K562 (cell line): ENCODE data around the gene TSEN34. TPM values are rescaled to one million over a fixed set of nuclear protein-coding genes. Genes with fewer than 3 reads are reported as not detected.
"Not testable (repeated sequence)": the region's sequence is repeated elsewhere in the genome, so short reads cannot be mapped to it uniquely, and the experiment has no call there.

Experiments used
- ATAC-seq: fragments of 200-7000 bp; cut with Tn5 transposase; 3 replicates; pipeline ENCODE4 v1.9.1; 2020; ENCODE audit warnings: moderate library complexity
- BruUV-seq: library from RNA; stranded (reverse); fragments of 400-500 nt; replicated peaks from 2 replicates; lab custom pipeline; 2021; lab: Mats Ljungman, UMichigan
- CTCF ChIA-PET: fragments of 300-600 bp; formaldehyde crosslinking; extraction: SDS; loops from one replicate; lab custom pipeline; 2021; ENCODE audit warnings: low intra/inter-chr PET ratio; lab: Yijun Ruan, JAX
- POLR2A ChIA-PET: fragments of 300-600, 350-650 bp; sonication (Branson Sonifier 250); formaldehyde crosslinking; extraction: SDS; loops from one replicate; lab custom pipeline; 2021; ENCODE audit warnings: antibody characterized with exemption, inconsistent platforms; lab: Yijun Ruan, JAX
- DNase-seq, 4 experiments: peaks; one replicate each; pipeline versions ENCODE4 v3.0.0 to v3.0.0-alpha.2; 2011 to 2018; ENCODE audit warnings: low spot score in 3 of 4, mixed read lengths in 3 of 4; ENCODE audit errors: extremely low read depth in 1 of 4
- FAIRE-seq: peaks from 2 replicates; lab custom pipeline; 2011; peaks lifted over from hg19 to GRCh38; lab: Jason Lieb, UNC
- H2AFZ ChIP-seq: 2 replicates; pipeline ENCODE4 v1.6.0; 2011; ENCODE audit warnings: low read depth, low read length, control low read depth, inconsistent platforms
- H3K27ac ChIP-seq: fragments of 200-600 bp; 3 replicates; pipeline ENCODE4 v1.8.0; 2011; ENCODE audit warnings: low read depth, mild to moderate bottlenecking, control low read depth, inconsistent platforms, low read length, moderate library complexity, mixed read lengths; ENCODE audit errors: extremely low read depth
- H3K27me3 ChIP-seq, 2 experiments: fragments of 300-600 bp in 1 of 2; 2 replicates in 1 of 2; 3 replicates in 1 of 2; pipeline versions ENCODE4 v1.6.0 to v1.8.0; 2011; ENCODE audit warnings: inconsistent platforms in 2 of 2, low read length in 2 of 2, mild to moderate bottlenecking in 1 of 2, mixed read lengths in 1 of 2, moderate library complexity in 1 of 2; ENCODE audit not compliant: control insufficient read depth in 2 of 2, insufficient read depth in 2 of 2
- H3K36me3 ChIP-seq: fragments of 300-600 bp; 3 replicates; pipeline ENCODE4 v1.8.0; 2011; ENCODE audit warnings: mild to moderate bottlenecking, low read length, inconsistent platforms; ENCODE audit not compliant: control insufficient read depth, insufficient read depth
- H3K4me1 ChIP-seq, 2 experiments: fragments of 200-600 bp in 1 of 2; replicated peaks in 1 of 2; 2 replicates in 1 of 2; 3 replicates in 1 of 2; pipeline versions ENCODE4 v1.5.1 to v1.8.0; 2011; ENCODE audit warnings: inconsistent platforms in 2 of 2, low read length in 2 of 2, mild to moderate bottlenecking in 1 of 2, mixed read lengths in 1 of 2, moderate library complexity in 1 of 2; ENCODE audit not compliant: control insufficient read depth in 2 of 2, insufficient read depth in 2 of 2
- H3K4me2 ChIP-seq: 2 replicates; pipeline ENCODE4 v1.6.1; 2011; ENCODE audit warnings: low read length, control low read depth, inconsistent platforms, mixed read lengths; ENCODE audit not compliant: insufficient read depth
- H3K4me3 ChIP-seq: fragments of 200-600 bp; sonication (generic), shearing (Covaris generic); 2 replicates; pipeline ENCODE4 v1.5.1; 2016; ENCODE audit warnings: control low read depth, inconsistent platforms
- H3K79me2 ChIP-seq: fragments of 200-600 bp; 3 replicates; pipeline ENCODE4 v1.8.0; 2011; ENCODE audit warnings: low read length, inconsistent platforms; ENCODE audit not compliant: control insufficient read depth, insufficient read depth
- H3K9ac ChIP-seq, 2 experiments: 2 replicates each; pipeline versions ENCODE4 v1.6.0 to v1.6.1; 2011; ENCODE audit warnings: low read depth in 2 of 2, low read length in 2 of 2, control low read depth in 1 of 2, inconsistent platforms in 1 of 2, mild to moderate bottlenecking in 1 of 2, mixed read lengths in 1 of 2; ENCODE audit not compliant: insufficient read depth in 1 of 2
- H3K9me1 ChIP-seq: one replicate; pipeline ENCODE4 v1.6.0; 2011; ENCODE audit warnings: inconsistent platforms, mild to moderate bottlenecking, low read length, moderate library complexity; ENCODE audit not compliant: control insufficient read depth, insufficient read depth
- H3K9me3 ChIP-seq: replicated peaks from 2 replicates; pipeline ENCODE4 v1.5.1; 2011; ENCODE audit warnings: low read depth, low read length, inconsistent platforms; ENCODE audit not compliant: control insufficient read depth, insufficient read depth
- H4K20me1 ChIP-seq: replicated peaks from 2 replicates; pipeline ENCODE4 v1.6.1; 2011; ENCODE audit warnings: low read length, inconsistent platforms, mixed read lengths; ENCODE audit not compliant: control insufficient read depth, insufficient read depth
- CTCF ChIP-seq, 3 experiments: IDR thresholded peaks in 2 of 3; conservative IDR thresholded peaks in 1 of 3; 2 replicates each; pipeline ENCODE4 v1.5.1; 2011 to 2012; ENCODE audit warnings: low read length in 3 of 3, mild to moderate bottlenecking in 3 of 3, control low read depth in 2 of 3, improper control_type of control experiment in 1 of 3, inconsistent platforms in 1 of 3, low read depth in 1 of 3, mixed read lengths in 1 of 3, moderate library complexity in 1 of 3; ENCODE audit not compliant: insufficient read depth in 2 of 3
- E4F1 ChIP-seq: fragments of 250-450 bp; sonication (Bioruptor Pico); IDR thresholded peaks from 2 replicates; pipeline ENCODE4 v1.5.0; 2021; ENCODE audit warnings: mild to moderate bottlenecking, borderline replicate concordance
- JUNB ChIP-seq: fragments of 450-650 bp; formaldehyde crosslinking; conservative IDR thresholded peaks from 2 replicates; pipeline ENCODE4 v1.4.0; 2020; ENCODE audit warnings: mild to moderate bottlenecking
- POLR2G ChIP-seq: fragments of 200-400 bp; formaldehyde crosslinking; IDR thresholded peaks from 2 replicates; pipeline ENCODE4 v1.6.1; 2017; ENCODE audit warnings: low read depth, mild to moderate bottlenecking, antibody characterized with exemption, low read length, moderate library complexity
- RBFOX2 ChIP-seq: fragments of 200-400 bp; formaldehyde crosslinking; IDR thresholded peaks from 2 replicates; pipeline ENCODE4 v1.6.1; 2017; ENCODE audit warnings: low read depth, mild to moderate bottlenecking, low read length, moderate library complexity
- SAFB2 ChIP-seq: fragments of 200-400 bp; formaldehyde crosslinking; IDR thresholded peaks from 2 replicates; pipeline ENCODE4 v1.6.1; 2018; ENCODE audit warnings: borderline replicate concordance, low read length, low read depth, moderate library complexity; ENCODE audit not compliant: severe bottlenecking
- WGBS: fragments of 100-300 bp; shearing (Covaris generic); methylation state at CpG from one replicate; pipeline ENCODE4 v1.1.6; 2016; ENCODE audit warnings: low coverage, mixed read lengths; ENCODE audit not compliant: insufficient coverage; ENCODE audit errors: missing lambda C conversion rate; 5-methylcytosine and 5-hydroxymethylcytosine counted together
- in situ Hi-C: fragments of 300-500 bp; cut with MboI; formaldehyde crosslinking; loops from 4 replicates; pipeline ENCODE4 v1.15.0; 2018; ENCODE audit warnings: inconsistent platforms, mixed read lengths
- intact Hi-C: fragments of 100-400 bp; cut with micrococcal nuclease; formaldehyde crosslinking; loops from 2 replicates; pipeline ENCODE4 v1.14.2; 2022
- polyA plus RNA-seq, 8 experiments: library from polyadenylated mRNA; depleted of rRNA in 4 of 8; stranded (reverse) in 5 of 8; unstranded in 3 of 8; fragments of >200 nt; fragmentation: Nextera tagmentation in 2 of 8; fragmentation: Illumina TruSeq in 1 of 8; extraction: Ambion mirVana in 2 of 8; extraction: Trizol in 1 of 8; gene quantifications; 2 replicates each; pipeline versions ENCODE4 v1.2.1 to v1.2.3, GENCODE V29; 2011 to 2014; ENCODE audit warnings: inconsistent platforms in 1 of 8, missing spikeins in 1 of 8
- total RNA-seq, 7 experiments: library from RNA; depleted of rRNA in 6 of 7; stranded (reverse); fragments of >200 nt in 6 of 7; fragmentation: Illumina TruSeq in 2 of 7; extraction: Trizol in 2 of 7; gene quantifications; 2 replicates each; pipeline versions ENCODE4 v1.2.1 to v1.2.3, GENCODE V29; 2011 to 2021; ENCODE audit warnings: low replicate concordance in 1 of 7

The TSEN34 gene
- total and polyA plus RNA-seq, 9 of the 15 experiments (the other 6 are each of a cell fraction or from before 2014, with no cell fraction given), result 3.1 to 57.6 (median 29.5) TPM

DNA sequence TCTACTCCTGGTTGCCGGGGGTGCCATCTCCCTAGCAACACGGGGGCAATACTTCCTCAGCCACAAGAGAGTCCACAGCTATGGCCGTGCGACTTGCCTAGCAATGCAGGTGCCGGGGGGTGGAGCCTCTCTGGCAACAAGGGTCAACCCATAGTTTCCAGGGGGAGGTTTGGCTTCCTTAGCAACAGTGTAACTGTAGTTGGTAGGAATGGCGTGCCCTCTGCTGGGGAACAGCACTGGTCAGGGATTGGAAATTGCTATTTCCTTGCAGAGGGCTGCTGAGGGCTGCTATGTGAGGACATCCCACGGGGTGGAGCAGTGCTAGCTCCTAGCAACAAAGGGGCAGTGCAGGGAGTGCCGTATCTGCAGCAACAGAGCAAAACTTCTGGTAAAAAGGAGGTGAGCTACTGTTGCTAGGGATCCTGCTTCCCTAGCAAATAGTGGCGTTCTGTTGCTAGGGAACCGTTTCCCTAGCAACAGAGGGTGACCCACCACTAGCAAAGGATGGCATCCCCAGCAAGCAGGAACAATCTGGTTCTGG lies 11.1 kb upstream of the TSEN34 start (continued):
- peak in 2 of 3 experiments; percentile 23 to 43; a peak in 3 of 6 replicates for TF ChIP-seq CTCF (IDR thresholded peaks at IDR 0.05 in 2 of 3, conservative IDR thresholded peaks at IDR 0.05 in 1 of 3; ENCODE audit: insufficient read depth in 2 of 3, low read depth in 1 of 3, low read length in 3 of 3)
- no peak for TF ChIP-seq JUNB
- TF ChIP-seq SAFB2, result no peak

GRCh38 chr19:54180691-54181091 lies 10.4 kb upstream of the TSEN34 start:
- Histone ChIP-seq H3K4me3 (no peak overlapping the region), H3K27ac (no peak overlapping the region), H4K20me1 (no peaks in the 10 kb centered on the region; the same call in 1 of the 2 replicates), H3K9ac (peak overlapping the region in 1 of 2 experiments; percentile 35; a peak in 1 of 4 replicates), H3K27me3 (no peaks in the 10 kb centered on the region), H3K4me1 (peaks cover 0 to 11% of the 10 kb centered on the region in 2 experiments; a peak in 2 of 5 replicates), H3K79me2 (peaks cover 4% of the 10 kb centered on the region; the same call in 1 of the 3 replicates), H3K9me3 (no peaks in the 10 kb centered on the region), H3K9me1 (peaks cover 3% of the 10 kb centered on the region), H3K36me3 (peaks cover 64% of the 10 kb centered on the region; the same call in 2 of the 3 replicates), H3K4me2 (no peak overlapping the region), H2AFZ (no peak overlapping the region)
- DNase-seq (peak in 1 of 4 experiments; percentile 4), ATAC-seq (no peak), FAIRE-seq (no peak)
- WGBS, result 83% methylated on average over 4 of the region's 37 CpGs
- CTCF ChIA-PET, result no interaction called here
- TF ChIP-seq RBFOX2, result peak; percentile 40; the same call in 1 of the 2 replicates
- TF ChIP-seq POLR2G, result peak; percentile 33; the same call in 1 of the 2 replicates
- no peak for TF ChIP-seq E4F1 (CRISPR knock-in tag)
- in situ Hi-C loops (no loop called here), intact Hi-C loops (no loop called here)
- BruUV-seq, result no TSS peak
- POLR2A ChIA-PET, result interaction anchor here (0.9 to 1.7 kb wide), 3 partner anchors 9 to 28 kb away, joined by 3 to 10 read pairs (median 4); partner anchors contain the start of gene MBOAT7

DNA sequence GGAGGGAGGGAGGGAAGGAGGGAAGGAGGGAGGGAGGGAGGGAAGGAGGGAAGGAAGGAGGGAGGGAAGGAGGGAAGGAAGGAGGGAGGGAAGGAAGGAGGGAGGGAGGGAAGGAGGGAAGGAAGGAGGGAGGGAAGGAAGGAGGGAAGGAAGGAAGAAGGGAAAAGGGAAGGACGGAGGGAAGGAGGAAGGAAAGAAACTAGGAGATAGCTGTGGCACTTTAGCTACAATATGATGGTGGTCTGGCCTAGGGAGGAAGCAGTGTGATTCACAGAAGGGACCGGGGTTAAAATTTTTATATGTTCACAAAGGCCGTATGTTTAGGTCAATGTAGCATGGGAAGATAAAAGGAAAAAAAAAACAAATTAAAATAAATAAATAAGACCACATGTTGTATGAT lies 9.2 kb upstream of the TSEN34 start:
- not testable (repeated sequence) for BruUV-seq, H3K9ac ChIP-seq

More for the DNA sequence above, 9.2 kb upstream of the TSEN34 start:
- H3K9me3 ChIP-seq, H3K4me3 ChIP-seq, FAIRE-seq, H3K27me3 ChIP-seq, H2AFZ ChIP-seq, H3K27ac ChIP-seq, in situ Hi-C loops, ATAC-seq, H4K20me1 ChIP-seq, POLR2A ChIA-PET, H3K9me1 ChIP-seq, CTCF ChIA-PET, H3K4me2 ChIP-seq, intact Hi-C loops: not testable (repeated sequence)
- DNase-seq, result peak in 1 of 4 experiments; percentile 5
- WGBS, result 80% methylated on average over 2 of the region's 3 CpGs
- Histone ChIP-seq H3K4me1 (peaks cover 6 to 19% of the 10 kb centered on the region in 2 experiments), H3K79me2 (peaks cover 12% of the 10 kb centered on the region), H3K36me3 (peaks cover 67% of the 10 kb centered on the region)
